Esophagus squamous epithelium (tissue), 5 donors: ENCODE data around the gene ARL2. TPM values are rescaled to one million over a fixed set of nuclear protein-coding genes. Genes with fewer than 3 reads are reported as not detected.
A peak's percentile ranks its signal among the peaks of the same experiment; 100 is the strongest.

Experiments used
- DNase-seq: peaks from one replicate; lab custom pipeline; 2025; lab: John Stamatoyannopoulos, UW
- H3K27ac ChIP-seq, 4 donors: fragments of 200-600 bp; sonication (generic); one replicate each; pipeline ENCODE4 v1.5.1; 2016 to 2019; ENCODE audit warnings: mild to moderate bottlenecking in 1 of 4
- H3K27me3 ChIP-seq, 4 donors: fragments of 200-600 bp; sonication (generic); 1 replicate in 3 of 4; 2 replicates in 1 of 4; pipeline versions ENCODE4 v1.5.1 to v1.6.0; 2017 to 2021; ENCODE audit warnings: antibody characterized with exemption in 1 of 4
- H3K36me3 ChIP-seq, 3 donors: fragments of 200-600 bp; sonication (generic); one replicate each; pipeline ENCODE4 v1.5.1; 2016 to 2019
- H3K4me1 ChIP-seq, 3 donors: fragments of 200-600 bp; sonication (generic); one replicate each; pipeline ENCODE4 v1.5.1; 2017 to 2019
- H3K4me3 ChIP-seq, 4 donors: fragments of 200-600 bp; sonication (generic); 1 replicate in 3 of 4; 2 replicates in 1 of 4; pipeline ENCODE4 v1.5.1; 2016 to 2019; ENCODE audit warnings: mild to moderate bottlenecking in 2 of 4, moderate library complexity in 1 of 4
- H3K9me3 ChIP-seq, 3 donors: fragments of 200-600 bp; sonication (generic); one replicate each; pipeline ENCODE4 v1.5.1; 2016 to 2019
- CTCF ChIP-seq, 6 experiments: fragments of 450-650 bp in 4 of 6; fragments of 200-600 bp in 2 of 6; sonication (generic) in 2 of 6; IDR thresholded peaks; one replicate each; pipeline ENCODE4 v1.5.1; 2016 to 2019; ENCODE audit warnings: antibody characterized with exemption in 6 of 6, mild to moderate bottlenecking in 4 of 6, moderate library complexity in 4 of 6
- POLR2A ChIP-seq, 4 donors: fragments of 450-650 bp; IDR thresholded peaks; one replicate each; pipeline ENCODE4 v1.6.1; 2017; ENCODE audit warnings: antibody characterized with exemption in 4 of 4, mild to moderate bottlenecking in 4 of 4, moderate library complexity in 3 of 4
- WGBS, 2 donors: methylation state at CpG; one replicate each; pipeline ENCODE4 v1.1.5; 2018; 5-methylcytosine and 5-hydroxymethylcytosine counted together
- intact Hi-C: fragments of 100-400 bp; cut with DNase I; formaldehyde crosslinking; loops from one replicate; pipeline ENCODE4 v1.15.0; 2022
- total RNA-seq, 4 donors: library from RNA; depleted of rRNA; stranded (reverse); fragments of >200 nt; gene quantifications; one replicate each; pipeline ENCODE4 v1.1.0, GENCODE V29; 2016
- donor health status: DM: yes; HTN: yes; CAD: no.

ARL2 gene
- total RNA-seq, 4 donors from 2014 or later: 42.5 to 82.1 (median 65.0) TPM

GRCh38 chr11:65045061-65045460, 31.1 kb downstream of the ARL2 start:
- Histone ChIP-seq H3K4me3 (no peak overlapping the region), H3K9me3 (no peaks in the 10 kb centered on the region), H3K27ac (no peak overlapping the region), H3K36me3 (peaks cover 0 to 15% (median 6%) of the 10 kb centered on the region in 3 donors), H3K27me3 (no peaks in the 10 kb centered on the region), H3K4me1 (peaks cover 22 to 63% (median 33%) of the 10 kb centered on the region in 3 donors)
- no peak for DNase-seq
- intact Hi-C loops: no loop called here
- WGBS, 2 donors: 84% methylated on average over 5 of the region's 5 CpGs; no CpG with 5 or more reads in 1 of the 2 donors
- TF ChIP-seq CTCF (IDR thresholded peaks at IDR 0.05) (no peak), POLR2A (IDR thresholded peaks at IDR 0.05) (no peak)

DNA sequence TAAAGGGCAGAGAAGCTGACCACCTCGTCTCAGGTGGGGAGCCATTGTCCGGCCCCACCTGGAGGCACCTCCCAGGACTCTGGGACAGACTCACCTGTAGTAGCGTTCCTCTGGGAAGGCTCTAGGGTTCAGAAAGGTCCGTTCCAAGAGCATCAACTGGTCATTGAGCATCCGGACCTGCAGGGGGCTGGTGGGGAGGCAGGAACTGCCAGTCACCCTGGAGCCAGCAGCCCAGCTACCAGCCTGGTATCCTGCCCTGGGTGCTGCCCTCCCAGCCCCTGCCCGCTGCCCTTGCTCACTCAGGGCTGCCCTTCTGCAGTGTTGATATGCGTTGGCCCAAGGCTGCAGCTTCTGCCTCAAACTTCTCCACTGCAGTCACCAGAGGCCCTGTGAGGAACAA, 31.8 kb downstream of the ARL2 start:
- Histone ChIP-seq H3K27ac (no peak overlapping the region), H3K4me1 (peaks cover 22 to 57% (median 28%) of the 10 kb centered on the region in 3 donors), H3K36me3 (peaks cover 0 to 15% (median 6%) of the 10 kb centered on the region in 3 donors), H3K4me3 (no peak overlapping the region), H3K9me3 (no peaks in the 10 kb centered on the region), H3K27me3 (no peaks in the 10 kb centered on the region)
- intact Hi-C loops: no loop called here
- 50 to 93% methylated on average over 1 to 4 of the region's 7 CpGs for WGBS, 2 donors
- TF ChIP-seq CTCF (IDR thresholded peaks at IDR 0.05): no peak
- no peak for DNase-seq

GRCh38 chr11:65047581-65048422, 33.8 kb downstream of the ARL2 start:
- DNase-seq: no peak
- Histone ChIP-seq H3K27ac (peak overlapping the region; percentile 23 to 81 (median 58)), H3K4me1 (peaks cover 12 to 42% (median 17%) of the 10 kb centered on the region in 3 donors), H3K9me3 (no peaks in the 10 kb centered on the region), H3K36me3 (peaks cover 0 to 15% (median 6%) of the 10 kb centered on the region in 3 donors), H3K4me3 (peak overlapping the region; percentile 33 to 74 (median 52)), H3K27me3 (no peaks in the 10 kb centered on the region)
- TF ChIP-seq POLR2A (IDR thresholded peaks at IDR 0.05) (no peak), CTCF (IDR thresholded peaks at IDR 0.05) (no peak)
- intact Hi-C loops: no loop called here
- 32% methylated on average over 12 of the region's 56 CpGs; no CpG with 5 or more reads in 1 of the 2 donors for WGBS, 2 donors

DNA sequence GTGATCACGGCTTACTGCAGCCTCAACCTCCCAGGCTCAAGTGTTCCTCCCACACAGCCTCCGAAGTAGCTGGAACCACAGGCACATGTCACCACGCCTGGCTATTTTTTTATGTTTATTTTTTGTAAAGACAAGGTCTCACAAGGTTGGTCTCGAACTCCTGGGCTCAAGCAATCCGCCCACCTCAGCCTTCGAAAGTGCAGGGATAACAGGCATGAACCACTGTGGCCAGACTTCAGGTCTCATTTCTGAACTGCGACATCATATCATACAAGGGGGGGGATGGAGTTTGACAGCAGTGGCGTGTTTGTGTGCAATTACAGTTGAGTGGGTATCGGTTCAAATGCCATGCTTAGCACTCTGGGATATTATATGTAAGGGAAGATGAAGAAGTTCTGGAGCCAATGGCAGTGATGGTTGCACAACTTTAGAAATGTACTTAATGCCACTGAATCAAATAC, 37.5 kb downstream of the ARL2 start:
- peaks cover 11 to 21% (median 12%) of the 10 kb centered on the region in 3 donors for H3K4me1 ChIP-seq
- H3K27ac ChIP-seq: no peak overlapping the region
- H3K4me3 ChIP-seq: no peak overlapping the region
- DNase-seq: no peak
- intact Hi-C loops: no loop called here
- H3K36me3 ChIP-seq: no peaks in the 10 kb centered on the region
- TF ChIP-seq POLR2A (IDR thresholded peaks at IDR 0.05) (no peak), CTCF (IDR thresholded peaks at IDR 0.05) (no peak)
- H3K27me3 ChIP-seq: peaks cover 0 to 11% (median 0%) of the 10 kb centered on the region in 4 donors
- no peaks in the 10 kb centered on the region for H3K9me3 ChIP-seq
- WGBS, 2 donors: 64 to 78% methylated on average over 5 to 9 of the region's 9 CpGs

DNA sequence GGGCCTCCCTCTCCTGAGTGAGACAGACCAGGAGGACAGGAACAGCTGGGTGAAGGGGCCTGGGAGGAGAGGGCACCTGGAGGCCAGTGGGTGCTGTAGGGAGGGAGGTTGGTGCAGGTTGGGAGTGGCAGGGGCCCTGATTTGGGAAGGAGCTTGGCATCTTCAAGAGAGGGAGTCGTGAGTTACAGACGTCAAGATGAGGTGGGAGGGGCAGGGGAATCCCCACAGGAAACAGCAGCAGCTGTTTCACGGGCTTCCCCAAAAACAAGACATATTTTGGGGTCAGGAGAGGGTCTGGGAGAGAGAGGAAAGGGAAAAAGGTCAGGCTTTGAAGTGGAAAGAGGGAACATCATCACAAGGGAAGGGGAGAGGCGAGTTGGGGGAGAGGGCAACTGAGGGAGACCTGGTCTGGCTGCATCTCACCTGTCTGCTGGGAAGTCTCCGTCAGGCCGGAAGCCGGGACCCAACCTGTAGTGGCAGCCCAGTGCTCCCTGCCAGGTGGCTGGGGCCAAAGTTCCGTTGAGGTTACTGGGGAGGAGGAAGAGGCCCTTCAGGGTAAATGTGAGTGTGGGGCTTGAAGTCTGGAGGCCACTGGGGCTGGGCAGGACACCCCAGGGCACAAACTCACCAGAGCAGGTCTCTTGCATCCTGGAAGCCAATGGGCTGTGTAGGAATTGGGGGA, 40.0 kb downstream of the ARL2 start:
- no peaks in the 10 kb centered on the region for H3K4me1 ChIP-seq
- WGBS, 2 donors: 47 to 52% methylated on average over 8 of the region's 8 CpGs
- no peak overlapping the region for H3K4me3 ChIP-seq
- DNase-seq: no peak
- H3K36me3 ChIP-seq: no peaks in the 10 kb centered on the region
- no peak for TF ChIP-seq POLR2A (IDR thresholded peaks at IDR 0.05)
- TF ChIP-seq CTCF (IDR thresholded peaks at IDR 0.05): no peak
- intact Hi-C loops: no loop called here
- H3K27me3 ChIP-seq: peaks cover 0 to 11% (median 0%) of the 10 kb centered on the region in 4 donors
- H3K9me3 ChIP-seq: no peaks in the 10 kb centered on the region
- no peak overlapping the region for H3K27ac ChIP-seq
